Smooth muscle cell (in vitro differentiated cells): ENCODE measurements around the gene SIGLEC9. TPM values are rescaled to one million over a fixed set of nuclear protein-coding genes. Genes with fewer than 3 reads are reported as not detected.

Experiments used
- DNase-seq: peaks from one replicate; lab custom pipeline; 2025; ENCODE audit not compliant: unreplicated experiment; lab: John Stamatoyannopoulos, UW
- H2AFZ ChIP-seq: fragments of 200-600 bp; sonication (generic); 2 replicates; pipeline ENCODE4 v1.6.0; 2016; ENCODE audit warnings: antibody characterized with exemption, low read depth, mild to moderate bottlenecking
- H3F3A ChIP-seq: fragments of 200-600 bp; sonication (generic); 2 replicates; pipeline ENCODE4 v1.6.0; 2017; ENCODE audit warnings: antibody characterized with exemption, low read depth
- H3K27ac ChIP-seq: fragments of 200-600 bp; sonication (generic); 2 replicates; pipeline ENCODE4 v1.5.1; 2016; ENCODE audit warnings: low read depth, mild to moderate bottlenecking
- H3K27me3 ChIP-seq: fragments of 200-600 bp; sonication (generic); 2 replicates; pipeline ENCODE4 v1.6.1; 2016; ENCODE audit warnings: low read depth, mild to moderate bottlenecking
- H3K36me3 ChIP-seq: fragments of 200-600 bp; sonication (generic); 2 replicates; pipeline ENCODE4 v1.5.1; 2016; ENCODE audit warnings: low read depth
- H3K4me1 ChIP-seq: fragments of 200-600 bp; sonication (generic); 2 replicates; pipeline ENCODE4 v1.5.1; 2016; ENCODE audit warnings: low read depth
- H3K4me2 ChIP-seq: fragments of 200-600 bp; sonication (generic); 2 replicates; pipeline ENCODE4 v1.6.0; 2016; ENCODE audit warnings: mild to moderate bottlenecking
- H3K4me3 ChIP-seq: fragments of 200-600 bp; sonication (generic); 2 replicates; pipeline ENCODE4 v1.5.1; 2016; ENCODE audit warnings: mild to moderate bottlenecking
- H3K79me2 ChIP-seq: fragments of 200-600 bp; sonication (generic); 2 replicates; pipeline ENCODE4 v1.6.0; 2016; ENCODE audit warnings: low read depth, mild to moderate bottlenecking
- H3K9ac ChIP-seq: fragments of 200-600 bp; sonication (generic); 2 replicates; pipeline ENCODE4 v1.6.0; 2016; ENCODE audit warnings: low read depth
- H3K9me3 ChIP-seq: fragments of 200-600 bp; sonication (generic); replicated peaks from 2 replicates; pipeline ENCODE4 v1.5.1; 2016; ENCODE audit warnings: low read depth
- H4K20me1 ChIP-seq: fragments of 200-600 bp; sonication (generic); 2 replicates; pipeline ENCODE4 v1.6.0; 2016; ENCODE audit warnings: low read depth
- CTCF ChIP-seq: fragments of 200-600 bp; sonication (generic); IDR thresholded peaks from 2 replicates; pipeline ENCODE4 v1.5.1; 2017; ENCODE audit warnings: borderline replicate concordance, mild to moderate bottlenecking, antibody characterized with exemption; ENCODE audit not compliant: insufficient read depth, poor library complexity, severe bottlenecking
- WGBS: methylation state at CpG from one replicate; pipeline ENCODE4 v1.1.7; 2016; ENCODE audit warnings: low lambda C conversion rate; 5-methylcytosine and 5-hydroxymethylcytosine counted together
- polyA plus RNA-seq: library from polyadenylated mRNA; unstranded; fragments of >200 nt; fragmentation: Nextera tagmentation; extraction: Ambion mirVana; gene quantifications from 2 replicates; pipeline ENCODE4 v1.2.1, GENCODE V29; 2016
- total RNA-seq: library from RNA; depleted of rRNA; stranded (reverse); fragments of >200 nt; gene quantifications from 2 replicates; pipeline ENCODE4 v1.2.3, GENCODE V29; 2014

The SIGLEC9 gene
- total and polyA plus RNA-seq, 2 experiments from 2014 or later: not detected

GRCh38 chr19:51091895-51092873 is 32.5 kb upstream of the SIGLEC9 start:
- no peak for TF ChIP-seq CTCF
- H3K36me3 ChIP-seq: no peaks in the 10 kb centered on the region

GRCh38 chr19:51093101-51093500 is 31.6 kb upstream of the SIGLEC9 start:
- H3K27me3 ChIP-seq: no peaks in the 10 kb centered on the region
- 90% methylated on average over 8 of the region's 8 CpGs for WGBS
- H3K36me3 ChIP-seq: no peaks in the 10 kb centered on the region
- H2AFZ ChIP-seq: no peak overlapping the region
- no peaks in the 10 kb centered on the region for H3K9me3 ChIP-seq
- TF ChIP-seq CTCF: no peak
- H3K9ac ChIP-seq: no peak overlapping the region
- DNase-seq: no peak
- no peaks in the 10 kb centered on the region for H3K4me1 ChIP-seq
- no peak overlapping the region for H3K4me2 ChIP-seq
- no peaks in the 10 kb centered on the region for H3K79me2 ChIP-seq
- H4K20me1 ChIP-seq: peaks cover 28% of the 10 kb centered on the region
- no peak overlapping the region for H3K4me3 ChIP-seq
- peaks cover 3% of the 10 kb centered on the region for H3F3A ChIP-seq
- no peak overlapping the region for H3K27ac ChIP-seq

More at GRCh38 chr19:51091895-51092873, 32.5 kb upstream of the SIGLEC9 start:
- Histone ChIP-seq H3K9me3 (no peaks in the 10 kb centered on the region), H4K20me1 (peaks cover 22% of the 10 kb centered on the region), H3K79me2 (no peaks in the 10 kb centered on the region), H3K4me1 (no peaks in the 10 kb centered on the region), H3K4me3 (no peak overlapping the region), H3F3A (peaks cover 3% of the 10 kb centered on the region), H3K27me3 (no peaks in the 10 kb centered on the region), H3K4me2 (no peak overlapping the region), H3K27ac (no peak overlapping the region), H3K9ac (no peak overlapping the region), H2AFZ (no peak overlapping the region)
- 69% methylated on average over 16 of the region's 16 CpGs for WGBS
- DNase-seq: no peak

- Histone ChIP-seq H3K36me3 (no peaks in the 10 kb centered on the region), H3K4me3 (no peak overlapping the region), H3K27me3 (no peaks in the 10 kb centered on the region), H3K4me1 (no peaks in the 10 kb centered on the region), H4K20me1 (peaks cover 28% of the 10 kb centered on the region), H3F3A (peaks cover 3% of the 10 kb centered on the region), H3K9me3 (no peaks in the 10 kb centered on the region), H3K9ac (no peak overlapping the region), H3K79me2 (no peaks in the 10 kb centered on the region), H3K4me2 (no peak overlapping the region), H2AFZ (no peak overlapping the region), H3K27ac (no peak overlapping the region)
- WGBS: 83% methylated on average over 22 of the region's 22 CpGs
- TF ChIP-seq CTCF: no peak
- no peak for DNase-seq
Measured at GRCh38 chr19:51093510-51094345, 31.0 kb upstream of the SIGLEC9 start.
